H9 (cell line): ENCODE results near the gene FXR1. TPM values are rescaled to one million over a fixed set of nuclear protein-coding genes. Genes with fewer than 3 reads are reported as not detected.

Source experiments
- DNase-seq: peaks from one replicate; pipeline ENCODE4 v3.0.0-alpha.2; 2017
- H2AFZ ChIP-seq: one replicate; pipeline ENCODE4 v1.6.1; 2013; ENCODE audit warnings: mild to moderate bottlenecking, low read length, control low read depth, moderate library complexity
- H2AK5ac ChIP-seq: 2 replicates; pipeline ENCODE4 v1.6.1; 2013; ENCODE audit warnings: low read length, control low read depth, mixed read lengths; ENCODE audit not compliant: insufficient read length
- H2BK120ac ChIP-seq: one replicate; pipeline ENCODE4 v1.6.1; 2013; ENCODE audit warnings: low read depth, mild to moderate bottlenecking, low read length, control low read depth, inconsistent platforms; ENCODE audit not compliant: poor library complexity, severe bottlenecking
- H2BK12ac ChIP-seq: 2 replicates; pipeline ENCODE4 v1.6.1; 2013; ENCODE audit warnings: low read length, control low read depth, mixed read lengths, low read depth; ENCODE audit not compliant: insufficient read length
- H2BK15ac ChIP-seq: 2 replicates; pipeline ENCODE4 v1.6.1; 2013; ENCODE audit warnings: low read depth, low read length, control low read depth
- H2BK20ac ChIP-seq: one replicate; pipeline ENCODE4 v1.6.1; 2013; ENCODE audit warnings: low read depth, mild to moderate bottlenecking, low read length, control low read depth, inconsistent platforms; ENCODE audit not compliant: poor library complexity, severe bottlenecking
- H2BK5ac ChIP-seq: 2 replicates; pipeline ENCODE4 v1.6.1; 2013; ENCODE audit warnings: low read length, control low read depth, mixed read lengths; ENCODE audit not compliant: insufficient read length
- H3K14ac ChIP-seq: 2 replicates; pipeline ENCODE4 v1.6.1; 2013; ENCODE audit warnings: low read length, control low read depth; ENCODE audit not compliant: insufficient read depth
- H3K18ac ChIP-seq: 2 replicates; pipeline ENCODE4 v1.6.1; 2013; ENCODE audit warnings: low read depth, mild to moderate bottlenecking, mixed read lengths, low read length, control low read depth; ENCODE audit not compliant: insufficient read length
- H3K23ac ChIP-seq: 2 replicates; pipeline ENCODE4 v1.6.1; 2013; ENCODE audit warnings: low read length, control low read depth, mixed read lengths, low read depth; ENCODE audit not compliant: insufficient read length
- H3K23me2 ChIP-seq: 2 replicates; pipeline ENCODE4 v1.6.1; 2013; ENCODE audit warnings: low read depth, mild to moderate bottlenecking, mixed read lengths, low read length, control low read depth; ENCODE audit not compliant: insufficient read length, poor library complexity, severe bottlenecking
- H3K27ac ChIP-seq: 2 replicates; pipeline ENCODE4 v1.5.1; 2013; ENCODE audit warnings: low read length, control low read depth, mixed read lengths, low read depth; ENCODE audit not compliant: insufficient read length
- H3K27me3 ChIP-seq: 2 replicates; pipeline ENCODE4 v1.6.1; 2013; ENCODE audit warnings: low read length, control low read depth, inconsistent platforms; ENCODE audit not compliant: insufficient read depth
- H3K4ac ChIP-seq: 2 replicates; pipeline ENCODE4 v1.6.1; 2013; ENCODE audit warnings: low read depth, mild to moderate bottlenecking, control low read depth, inconsistent platforms, low read length, moderate library complexity
- H3K4me1 ChIP-seq: 2 replicates; pipeline ENCODE4 v1.6.1; 2013; ENCODE audit warnings: low read length, control low read depth, inconsistent platforms; ENCODE audit not compliant: insufficient read depth
- H3K4me2 ChIP-seq: 2 replicates; pipeline ENCODE4 v1.6.1; 2013; ENCODE audit warnings: low read length, control low read depth, mixed read lengths; ENCODE audit not compliant: insufficient read length, insufficient read depth
- H3K56ac ChIP-seq: 2 replicates; pipeline ENCODE4 v1.6.1; 2013; ENCODE audit warnings: low read depth, mild to moderate bottlenecking, mixed read lengths, low read length, control low read depth; ENCODE audit not compliant: insufficient read length
- H3K79me1 ChIP-seq: 2 replicates; pipeline ENCODE4 v1.6.1; 2013; ENCODE audit warnings: low read depth, mild to moderate bottlenecking, moderate library complexity, low read length, control low read depth, inconsistent platforms; ENCODE audit not compliant: insufficient read depth, poor library complexity, severe bottlenecking
- H3K79me2 ChIP-seq: 2 replicates; pipeline ENCODE4 v1.6.1; 2013; ENCODE audit warnings: low read length, control low read depth, inconsistent platforms; ENCODE audit not compliant: insufficient read depth
- H3K9ac ChIP-seq: 2 replicates; pipeline ENCODE4 v1.6.1; 2013; ENCODE audit warnings: low read length, control low read depth, mixed read lengths; ENCODE audit not compliant: insufficient read length; ENCODE audit errors: extremely low read depth
- H3K9me3 ChIP-seq: one replicate; pipeline ENCODE4 v1.6.1; 2013; ENCODE audit warnings: low read depth, low read length, inconsistent platforms; ENCODE audit not compliant: control insufficient read depth
- H3T11ph ChIP-seq: one replicate; pipeline ENCODE4 v1.6.1; 2013; ENCODE audit warnings: mild to moderate bottlenecking, low read length, control low read depth, inconsistent platforms
- H4K20me1 ChIP-seq: one replicate; pipeline ENCODE4 v1.6.1; 2013; ENCODE audit not compliant: control insufficient read depth, insufficient read length, insufficient read depth
- H4K5ac ChIP-seq: 2 replicates; pipeline ENCODE4 v1.6.1; 2013; ENCODE audit warnings: low read depth, mild to moderate bottlenecking, mixed read lengths, low read length, control low read depth; ENCODE audit not compliant: insufficient read length
- H4K8ac ChIP-seq: replicated peaks from 2 replicates; pipeline ENCODE4 v1.6.1; 2013; ENCODE audit warnings: low read length, control low read depth, mixed read lengths, low read depth; ENCODE audit not compliant: insufficient read length
- H4K91ac ChIP-seq: 2 replicates; pipeline ENCODE4 v1.6.1; 2013; ENCODE audit warnings: low read depth, mild to moderate bottlenecking, moderate library complexity, mixed read lengths, low read length, control low read depth; ENCODE audit not compliant: insufficient read length
- H3K27ac Mint-ChIP-seq, 3 experiments: 2 replicates in 2 of 3; 3 replicates in 1 of 3; pipeline ENCODE4 v1.8.0; 2020 to 2021; ENCODE audit warnings: mixed read lengths in 3 of 3, mild to moderate bottlenecking in 1 of 3, moderate library complexity in 1 of 3
- H3K27me3 Mint-ChIP-seq: 2 replicates; pipeline ENCODE4 v1.8.0; 2021; ENCODE audit warnings: low read depth, mild to moderate bottlenecking, moderate library complexity, mixed read lengths
- H3K36me3 Mint-ChIP-seq, 3 experiments: 2 replicates in 2 of 3; 3 replicates in 1 of 3; pipeline ENCODE4 v1.8.0; 2020 to 2021; ENCODE audit warnings: low read depth in 3 of 3, mixed read lengths in 3 of 3; ENCODE audit not compliant: insufficient read depth in 1 of 3
- H3K4me1 Mint-ChIP-seq, 2 experiments: 2 replicates each; pipeline ENCODE4 v1.8.0; 2020; ENCODE audit warnings: mixed read lengths in 2 of 2
- H3K4me3 Mint-ChIP-seq, 2 experiments: 2 replicates in 1 of 2; 3 replicates in 1 of 2; pipeline ENCODE4 v1.8.0; 2020 to 2021; ENCODE audit warnings: mild to moderate bottlenecking in 2 of 2, mixed read lengths in 2 of 2, moderate library complexity in 1 of 2
- H3K9me3 Mint-ChIP-seq, 2 experiments: 2 replicates in 1 of 2; 3 replicates in 1 of 2; pipeline ENCODE4 v1.8.0; 2020; ENCODE audit warnings: mild to moderate bottlenecking in 2 of 2, mixed read lengths in 2 of 2, moderate library complexity in 1 of 2
- CTCF ChIP-seq: fragments of 200-600 bp; sonication (generic); conservative IDR thresholded peaks from 3 replicates; pipeline ENCODE4 v1.8.0; 2021; ENCODE audit warnings: antibody characterized with exemption, mild to moderate bottlenecking
- WGBS: extraction: QIAGEN DNeasy Blood & Tissue Kit; methylation state at CpG from one replicate; pipeline ENCODE4 v1.1.7; 2013; ENCODE audit warnings: missing lambda C conversion rate, low lambda C conversion rate, mixed read lengths; ENCODE audit not compliant: insufficient read length; ENCODE audit errors: extremely low coverage; 5-methylcytosine and 5-hydroxymethylcytosine counted together
- total RNA-seq: library from RNA; stranded (reverse); gene quantifications from 2 replicates; pipeline ENCODE4 v1.2.1, GENCODE V29; 2021

The FXR1 gene
- total RNA-seq, 1 experiment from 2014 or later: 240 TPM

GRCh38 chr3:180961087-180961486 is 48.6 kb downstream of the FXR1 start:
- no peaks in the 10 kb centered on the region for H3K4me1 Mint-ChIP-seq
- H3K27me3 Mint-ChIP-seq: no peaks in the 10 kb centered on the region
- no peaks in the 10 kb centered on the region for H3K79me2 ChIP-seq

More at GRCh38 chr3:180961087-180961486, 48.6 kb downstream of the FXR1 start:
- H3K79me1 ChIP-seq: no peaks in the 10 kb centered on the region
- H2AFZ ChIP-seq: no peak overlapping the region
- H3K27ac ChIP-seq: no peak overlapping the region
- no peak overlapping the region for H2BK120ac ChIP-seq
- no peak overlapping the region for H3K9ac ChIP-seq
- Mint-ChIP-seq H3K4me3 (no peak overlapping the region), H3K36me3 (peaks cover 39 to 76% (median 76%) of the 10 kb centered on the region in 3 experiments), H3K27ac (no peak overlapping the region), H3K9me3 (no peaks in the 10 kb centered on the region)
- TF ChIP-seq CTCF: no peak
- H4K91ac ChIP-seq: no peak overlapping the region
- H2BK15ac ChIP-seq: no peak overlapping the region
- no peak overlapping the region for H3K18ac ChIP-seq
- no peak overlapping the region for H2AK5ac ChIP-seq
- H3K56ac ChIP-seq: no peak overlapping the region
- H4K8ac ChIP-seq: no peak overlapping the region
- H3K23me2 ChIP-seq: no peaks in the 10 kb centered on the region
- no peak overlapping the region for H4K5ac ChIP-seq
- no peak overlapping the region for H3T11ph ChIP-seq
- H3K9me3 ChIP-seq: no peaks in the 10 kb centered on the region
- H3K4ac ChIP-seq: no peak overlapping the region
- no CpG with 5 or more reads among the region's 3 CpGs for WGBS
- H3K4me2 ChIP-seq: no peak overlapping the region
- no peak overlapping the region for H2BK5ac ChIP-seq
- no peak overlapping the region for H2BK12ac ChIP-seq
- no peak overlapping the region for H3K14ac ChIP-seq
- DNase-seq: no peak
- H4K20me1 ChIP-seq: no peaks in the 10 kb centered on the region
- no peaks in the 10 kb centered on the region for H3K27me3 ChIP-seq
- no peak overlapping the region for H3K23ac ChIP-seq
- no peak overlapping the region for H2BK20ac ChIP-seq
- H3K4me1 ChIP-seq: no peaks in the 10 kb centered on the region
